ENCODE data around the gene ATF6.

ATF6 gene

GRCh38 chr1:162013289-162013688 lies 247.2 kb downstream of the ATF6 start:
- Histone ChIP-seq H3K36me3 (ENCODE audit: control insufficient read depth, low read length) (no peaks in the 10 kb centered on the region), H3F3A (ENCODE audit: control insufficient read depth, insufficient read depth) (no peaks in the 10 kb centered on the region), H3K4me1 (ENCODE audit: control insufficient read depth, low read length) (no peaks in the 10 kb centered on the region), H3K9me2 (replicated peaks; ENCODE audit: control insufficient read depth, low read length) (no peaks in the 10 kb centered on the region), H4K20me1 (ENCODE audit: control insufficient read depth, insufficient read depth, low read depth, low read length) (no peaks in the 10 kb centered on the region), H3K4me2 (ENCODE audit: low read length) (no peak overlapping the region), H3K27ac (ENCODE audit: low read depth, low read length) (no peak overlapping the region), H3K79me2 (ENCODE audit: control insufficient read depth, low read length) (no peaks in the 10 kb centered on the region), H3K4me3 (ENCODE audit: low read length) (no peak overlapping the region), H3K27me3 (ENCODE audit: control insufficient read depth, low read length) (no peaks in the 10 kb centered on the region; the same call in 1 of the 2 replicates), H3K9me3 (ENCODE audit: control insufficient read depth, insufficient read depth, low read length) (peaks cover 5% of the 10 kb centered on the region; the same call in 1 of the 2 replicates)
- TF ChIP-seq EZH2phosphoT487 (IDR thresholded peaks at IDR 0.05; ENCODE audit: borderline replicate concordance, low read length) = no peak
- no peak for TF ChIP-seq CTCF (IDR thresholded peaks at IDR 0.05; ENCODE audit: low read depth, low read length, poor library complexity, severe bottlenecking)

All from DOHH2 (cell line).